GM12878 (cell line): ENCODE results near the gene VDR. TPM values are rescaled to one million over a fixed set of nuclear protein-coding genes. Genes with fewer than 3 reads are reported as not detected.

Experiments
- ATAC-seq: fragments of 200-7000 bp; cut with Tn5 transposase; 3 replicates; pipeline ENCODE4 v1.9.1; 2020; ENCODE audit warnings: mild to moderate bottlenecking, moderate library complexity
- BruUV-seq: library from RNA; stranded (reverse); fragments of 400-500 nt; replicated peaks from 2 replicates; lab custom pipeline; 2021; lab: Mats Ljungman, UMichigan
- CTCF ChIA-PET: fragments of 300-600 bp; sonication (Branson Sonifier 250); formaldehyde crosslinking; extraction: SDS; loops from one replicate; lab custom pipeline; 2021; ENCODE audit warnings: inconsistent platforms; lab: Yijun Ruan, JAX
- POLR2A ChIA-PET: fragments of 350-600 bp; formaldehyde crosslinking; extraction: SDS; loops from one replicate; lab custom pipeline; 2021; ENCODE audit warnings: inconsistent platforms; lab: Charles Lee
- RAD21 ChIA-PET: fragments of 300-600 bp; sonication (Branson Sonifier 250); formaldehyde crosslinking; loops from one replicate; lab custom pipeline; 2023; ENCODE audit warnings: antibody characterized with exemption; ENCODE audit not compliant: unreplicated experiment; lab: Charles Lee
- SMC1A ChIA-PET: fragments of 300-600 bp; sonication (Branson Sonifier 250); formaldehyde crosslinking; loops from one replicate; lab custom pipeline; 2023; ENCODE audit not compliant: unreplicated experiment, uncharacterized antibody; lab: Charles Lee
- DNase-seq: peaks from one replicate; pipeline ENCODE4 v3.0.0-alpha.2; 2011; ENCODE audit warnings: low read depth, low spot score
- FAIRE-seq: peaks from 3 replicates; lab custom pipeline; 2011; peaks lifted over from hg19 to GRCh38; lab: Jason Lieb, UNC
- H2AFZ ChIP-seq: 2 replicates; pipeline ENCODE4 v1.6.0; 2011; ENCODE audit warnings: low read depth, low read length, control low read depth; ENCODE audit not compliant: control insufficient read depth
- H3K27ac ChIP-seq: 2 replicates; pipeline ENCODE4 v1.5.1; 2011; ENCODE audit warnings: control low read depth; ENCODE audit not compliant: control insufficient read depth, insufficient read depth
- H3K27me3 ChIP-seq, 2 experiments: replicated peaks in 1 of 2; 2 replicates each; pipeline versions ENCODE4 v1.6.0 to v1.6.1; 2011; ENCODE audit warnings: low read length in 1 of 2; ENCODE audit not compliant: control insufficient read depth in 2 of 2, insufficient read depth in 2 of 2
- H3K36me3 ChIP-seq, 2 experiments: 2 replicates each; pipeline ENCODE4 v1.5.1; 2011; ENCODE audit warnings: low read length in 1 of 2; ENCODE audit not compliant: control insufficient read depth in 2 of 2, insufficient read depth in 2 of 2
- H3K4me1 ChIP-seq: 2 replicates; pipeline ENCODE4 v1.6.1; 2011; ENCODE audit warnings: mild to moderate bottlenecking, low read length, moderate library complexity, mixed read lengths; ENCODE audit not compliant: control insufficient read depth, insufficient read depth
- H3K4me2 ChIP-seq: 2 replicates; pipeline ENCODE4 v1.6.0; 2011; ENCODE audit warnings: control low read depth; ENCODE audit not compliant: control insufficient read depth, insufficient read depth
- H3K4me3 ChIP-seq: fragments of 200-600 bp; sonication (generic); 2 replicates; pipeline ENCODE4 v1.5.1; 2016
- H3K79me2 ChIP-seq: 2 replicates; pipeline ENCODE4 v1.6.0; 2011; ENCODE audit warnings: low read length; ENCODE audit not compliant: control insufficient read depth, insufficient read depth
- H3K9ac ChIP-seq: 2 replicates; pipeline ENCODE4 v1.8.0; 2011; ENCODE audit warnings: low read length, control low read depth, mixed read lengths; ENCODE audit not compliant: control insufficient read depth, insufficient read depth
- H3K9me3 ChIP-seq: replicated peaks from 3 replicates; pipeline ENCODE4 v1.5.1; 2011; ENCODE audit warnings: mild to moderate bottlenecking, low read length; ENCODE audit not compliant: control insufficient read depth, insufficient read depth
- H4K20me1 ChIP-seq: 2 replicates; pipeline ENCODE4 v1.6.0; 2011; ENCODE audit not compliant: control insufficient read depth, insufficient read depth
- CEBPB ChIP-seq, 2 experiments: fragments of 150-350 bp in 1 of 2; IDR thresholded peaks; 2 replicates each; pipeline ENCODE4 v1.6.1; 2012 to 2014; ENCODE audit warnings: low read depth in 2 of 2, low read length in 2 of 2, borderline replicate concordance in 1 of 2, inconsistent platforms in 1 of 2
- CTCF ChIP-seq, 3 experiments: IDR thresholded peaks in 2 of 3; conservative IDR thresholded peaks in 1 of 3; 2 replicates each; pipeline ENCODE4 v1.5.1; 2011; ENCODE audit warnings: low read depth in 3 of 3, low read length in 3 of 3, mild to moderate bottlenecking in 3 of 3, control low read depth in 2 of 3, moderate library complexity in 2 of 3, inconsistent platforms in 1 of 3, mixed read lengths in 1 of 3; ENCODE audit not compliant: control insufficient read depth in 2 of 3, insufficient read depth in 1 of 3; ENCODE audit errors: extremely low read depth in 1 of 3
- FOS ChIP-seq: IDR thresholded peaks from 3 replicates; pipeline ENCODE4 v1.6.1; 2011; ENCODE audit warnings: borderline replicate concordance; ENCODE audit not compliant: insufficient read length; ENCODE audit errors: extremely low read depth
- FOXM1 ChIP-seq: IDR thresholded peaks from 2 replicates; pipeline ENCODE4 v1.6.1; 2012; ENCODE audit warnings: low read depth, mild to moderate bottlenecking, inconsistent platforms, low read length, moderate library complexity
- IKZF2 ChIP-seq, 2 experiments: fragments of 450-650 bp; IDR thresholded peaks; 2 replicates each; pipeline ENCODE4 v1.6.1; 2017; ENCODE audit warnings: mild to moderate bottlenecking in 2 of 2, moderate library complexity in 2 of 2
- RBBP5 ChIP-seq: fragments of 200-600 bp; sonication (generic); conservative IDR thresholded peaks from 2 replicates; pipeline ENCODE4 v1.6.1; 2016
- SIX5 ChIP-seq: IDR thresholded peaks from 2 replicates; pipeline ENCODE4 v1.6.1; 2011; ENCODE audit warnings: mild to moderate bottlenecking, low read depth, low read length, moderate library complexity; ENCODE audit not compliant: severe bottlenecking
- STAT3 ChIP-seq: IDR thresholded peaks from 2 replicates; pipeline ENCODE4 v1.6.1; 2011; ENCODE audit warnings: low read depth, low read length, improper control_type of control experiment
- ZBED1 ChIP-seq: IDR thresholded peaks from 2 replicates; pipeline ENCODE4 v1.6.1; 2016; ENCODE audit warnings: borderline replicate concordance
- ZNF622 ChIP-seq: fragments of 450-650 bp; IDR thresholded peaks from 2 replicates; pipeline ENCODE4 v1.6.1; 2017; ENCODE audit warnings: mild to moderate bottlenecking, inconsistent platforms
- ZZZ3 ChIP-seq: IDR thresholded peaks from 2 replicates; pipeline ENCODE4 v1.6.1; 2011; ENCODE audit warnings: low read depth; ENCODE audit not compliant: control insufficient read depth, insufficient read length
- WGBS: methylation state at CpG from one replicate; pipeline ENCODE4 v1.1.6; 2016; ENCODE audit warnings: low lambda C conversion rate; ENCODE audit not compliant: insufficient replicate concordance, insufficient coverage; ENCODE audit errors: missing lambda C conversion rate; 5-methylcytosine and 5-hydroxymethylcytosine counted together
- in situ Hi-C: fragments of 300-500 bp; cut with MboI; formaldehyde crosslinking; loops from 9 replicates; pipeline ENCODE4 v1.14.3; 2018; ENCODE audit warnings: mixed read lengths
- intact Hi-C: fragments of 100-400 bp; cut with micrococcal nuclease; formaldehyde crosslinking; loops from one replicate; pipeline ENCODE4 v1.14.2; 2022; ENCODE audit not compliant: unreplicated experiment
- polyA plus RNA-seq, 11 experiments: library from polyadenylated mRNA; depleted of rRNA in 4 of 11; unstranded in 6 of 11; stranded (reverse) in 5 of 11; fragments of >200 nt; fragmentation: Nextera tagmentation in 4 of 11; fragmentation: Illumina TruSeq in 1 of 11; extraction: Ambion mirVana in 4 of 11; extraction: Trizol in 1 of 11; gene quantifications; 1 replicate in 1 of 11; 2 replicates in 10 of 11; pipeline versions ENCODE4 v1.2.1 to v1.2.3, GENCODE V29; 2011 to 2016; ENCODE audit warnings: inconsistent platforms in 2 of 11, missing spikeins in 2 of 11, low read depth in 1 of 11
- total RNA-seq, 4 experiments: library from RNA; depleted of rRNA in 3 of 4; stranded (reverse); fragments of >200 nt in 3 of 4; fragmentation: Illumina TruSeq in 1 of 4; extraction: Trizol in 1 of 4; gene quantifications; 2 replicates each; pipeline versions ENCODE4 v1.2.1 to v1.2.3, GENCODE V29; 2013 to 2021

VDR gene
- total and polyA plus RNA-seq, 10 of the 15 experiments (the other 5 are each of a cell fraction or from before 2014, with no cell fraction given) = 0.27 to 7.9 (median 3.0) TPM

- H3K79me2 ChIP-seq = no peaks in the 10 kb centered on the region
- CTCF ChIA-PET = interaction anchor here (1.8 to 2.4 kb wide), 2 partner anchors 36 to 48 kb away, joined by 7 to 11 read pairs; no protein-coding TSS in a partner anchor
- in situ Hi-C loops = no loop called here
- H4K20me1 ChIP-seq = no peaks in the 10 kb centered on the region
- no peak for TF ChIP-seq IKZF2 (IDR thresholded peaks at IDR 0.05)
- no peak for TF ChIP-seq ZNF622
- no peak for TF ChIP-seq FOXM1
- TF ChIP-seq ZZZ3 = no peak
- no peak for TF ChIP-seq FOS
- TF ChIP-seq SIX5 = no peak
- no peak for TF ChIP-seq STAT3
- TF ChIP-seq CTCF (IDR thresholded peaks at IDR 0.05 in 2 of 3, conservative IDR thresholded peaks at IDR 0.05 in 1 of 3; ENCODE audit: control insufficient read depth in 2 of 3, extremely low read depth in 1 of 3, insufficient read depth in 1 of 3, low read depth in 3 of 3, low read length in 3 of 3) = no peak
- TF ChIP-seq RBBP5 = no peak
- no peak for TF ChIP-seq ZBED1
- TF ChIP-seq CEBPB (IDR thresholded peaks at IDR 0.05; ENCODE audit: borderline replicate concordance in 1 of 2, low read depth in 2 of 2, low read length in 2 of 2) = no peak
- TF ChIP-seq, all 136 proteins: peak for 0
- POLR2A ChIA-PET = interaction anchor here (1.4 to 1.8 kb wide), 3 partner anchors 8 to 21 kb away, joined by 3 to 6 read pairs (median 5); no protein-coding TSS in a partner anchor
- no peak for ATAC-seq
- Histone ChIP-seq H3K27ac (no peak overlapping the region), H3K9me3 (no peaks in the 10 kb centered on the region), H3K4me3 (no peak overlapping the region), H3K4me1 (peaks cover 30% of the 10 kb centered on the region), H3K4me2 (no peak overlapping the region), H2AFZ (no peak overlapping the region), H3K9ac (no peak overlapping the region), H3K27me3 (peaks cover 4 to 5% of the 10 kb centered on the region in 2 experiments; a peak in 1 of 4 replicates), H3K36me3 (no peaks in the 10 kb centered on the region)
- 69% methylated on average over 6 of the region's 6 CpGs for WGBS
- RAD21 ChIA-PET = no interaction called here
- no peak for DNase-seq
- SMC1A ChIA-PET = interaction anchor here (3.2 to 3.9 kb wide), 2 partner anchors 12 to 16 kb away, joined by 17 to 21 read pairs; no protein-coding TSS in a partner anchor
- BruUV-seq = no TSS peak
- intact Hi-C loops = loop anchor here (5.0 kb wide), 1 partner anchor 46 kb away; no protein-coding TSS in a partner anchor
- FAIRE-seq = no peak
These were observed 3.1 kb downstream of the VDR start for GRCh38 chr12:47901718-47902093.
